Activated effector memory CD4-positive, alpha-beta T cell treated with anti-CD3 and anti-CD28 coated beads, Interleukin-2, amount 50 U/mL, for 16 hours (primary cell): ENCODE data around the gene ISG20L2.

ENCODE experiments used
- DNase-seq: peaks from one replicate; pipeline ENCODE4 v3.0.0-alpha.2; 2020

Gene ISG20L2

GRCh38 chr1:156740237-156740740 lies 11.7 kb upstream of the ISG20L2 start:
- no peak for DNase-seq

DNA sequence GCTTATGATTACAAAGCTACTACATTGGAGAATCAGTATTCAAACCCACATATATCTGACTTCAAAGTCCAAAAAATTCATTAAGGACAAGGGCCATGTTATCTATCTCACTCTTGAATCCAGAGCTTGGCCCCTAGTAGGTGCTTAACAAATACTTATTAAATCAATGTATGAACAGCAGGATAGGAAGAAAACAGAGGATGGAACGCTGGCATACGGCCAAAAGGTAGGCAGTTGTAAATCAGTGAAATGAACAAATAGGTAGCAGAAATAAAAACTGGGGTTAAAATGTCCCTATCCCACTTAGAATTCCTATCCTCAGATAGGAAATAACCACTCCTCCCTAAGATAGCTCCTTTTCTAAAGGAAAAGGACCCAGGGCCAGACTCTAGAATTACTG lies 10.3 kb upstream of the ISG20L2 start:
- DNase-seq, result no peak

DNA sequence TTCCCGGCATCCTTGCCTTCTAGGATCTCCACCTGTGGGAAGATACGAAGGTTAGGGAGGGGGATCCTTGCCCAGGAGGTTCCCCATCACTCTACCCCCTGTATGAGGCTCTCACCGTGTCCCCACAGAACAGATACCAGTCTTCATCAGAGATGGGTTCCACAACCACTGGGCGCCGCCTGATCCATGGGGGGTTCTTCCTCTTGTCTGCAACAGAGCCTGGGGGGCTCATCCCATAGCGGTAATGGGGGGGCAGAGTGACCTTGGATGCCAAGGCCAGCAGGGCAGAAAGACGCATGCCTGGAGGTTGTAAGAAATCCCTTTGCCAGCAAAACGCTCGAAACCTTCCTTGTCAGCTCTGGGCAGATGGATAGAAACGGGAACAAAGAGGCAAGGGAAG lies 9.8 kb upstream of the ISG20L2 start:
- DNase-seq, result no peak

GRCh38 chr1:156733989-156734584 lies 5.5 kb upstream of the ISG20L2 start:
- DNase-seq, result no peak

DNA sequence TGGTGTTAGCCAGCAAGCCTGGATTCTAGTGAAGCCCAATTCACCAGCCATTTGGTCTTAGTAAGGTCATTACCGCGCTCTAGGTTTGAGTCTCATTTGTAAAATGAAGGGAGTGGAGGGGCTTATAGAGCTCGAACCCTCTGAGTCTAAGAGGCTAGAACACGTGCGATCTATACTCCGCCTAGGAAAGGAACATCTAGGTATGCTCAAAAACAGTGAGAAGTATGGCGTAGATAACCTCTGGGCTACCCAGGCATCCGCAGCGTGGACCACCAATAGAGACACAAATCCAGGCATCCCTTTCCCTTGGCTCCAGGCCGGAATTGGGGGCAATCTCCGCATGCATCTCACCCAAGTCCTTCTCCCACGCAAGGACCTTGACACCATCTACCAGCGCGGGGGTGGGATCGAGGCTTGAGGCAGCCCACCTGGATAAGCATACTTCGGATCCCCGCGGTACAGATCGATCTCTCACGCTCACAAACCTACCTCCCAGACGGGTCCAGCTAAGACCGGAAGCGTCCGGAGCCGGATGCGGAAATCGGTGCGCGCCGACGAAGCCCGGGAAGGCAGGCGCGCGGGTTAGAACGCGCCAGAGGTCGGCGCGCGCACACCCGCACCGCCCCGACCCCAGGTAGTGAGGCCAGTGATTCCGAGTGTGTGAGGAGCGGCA lies 504 bp downstream of the ISG20L2 start, which contains the start of gene METTL25B:
METTL25B (plus strand) TSS at position 544 of the 673 bp plus-strand sequence. CDS start 636 bp downstream, outside the sequence.
- DNase-seq, result peak; percentile 91

DNA sequence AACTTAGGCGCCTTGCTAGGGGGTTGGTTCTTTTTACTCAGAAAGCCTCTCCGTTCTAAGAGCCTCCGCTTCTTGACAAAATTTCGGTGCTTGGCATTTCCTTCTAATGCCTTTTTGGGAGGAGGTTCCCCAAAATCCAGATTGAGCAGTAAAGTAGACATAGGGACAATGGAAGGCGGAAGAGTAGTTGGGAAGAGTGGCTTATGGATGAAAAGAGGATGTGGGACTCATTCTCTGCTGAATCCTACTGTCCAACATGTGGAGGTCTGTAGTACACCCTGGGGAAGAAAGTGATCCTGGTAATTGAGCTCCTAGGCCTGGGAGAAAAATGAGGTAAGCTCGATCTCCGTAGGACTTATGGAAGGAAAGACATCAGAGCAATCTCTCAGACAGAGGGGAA lies 1.1 kb downstream of the ISG20L2 start:
- DNase-seq, result no peak

DNA sequence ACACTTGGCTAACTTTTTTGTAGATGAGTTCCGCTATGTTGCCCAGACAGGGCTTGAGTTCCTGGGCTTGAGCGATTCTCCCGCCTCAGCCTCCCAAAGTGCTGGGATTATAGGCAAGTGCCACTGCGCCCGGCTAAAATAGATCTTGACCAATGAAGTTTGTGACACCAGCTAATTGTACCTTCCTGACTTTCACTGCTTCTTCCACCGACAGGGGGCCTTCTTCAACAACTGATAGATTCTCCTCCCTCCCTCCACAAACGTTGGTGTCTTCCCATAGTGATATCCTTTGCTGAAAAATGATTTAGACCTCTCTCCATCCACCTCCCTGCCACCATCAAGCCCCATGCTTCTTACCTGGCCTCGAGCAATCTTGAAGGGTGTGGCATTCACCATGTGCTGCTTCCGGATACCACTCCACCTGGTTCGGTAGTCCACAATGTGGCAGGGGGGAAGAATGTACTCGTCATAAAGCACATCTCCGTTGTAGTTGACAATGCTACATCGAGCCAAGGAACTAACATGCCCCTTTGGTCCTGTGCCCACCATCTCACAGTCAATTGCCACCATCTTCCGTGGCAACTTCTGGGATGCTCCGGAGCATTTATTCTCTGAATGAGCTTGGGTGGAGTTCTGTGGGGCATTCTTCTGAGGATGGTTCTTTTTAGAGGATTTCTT lies 1.9 kb downstream of the ISG20L2 start:
- peak; percentile 79 for DNase-seq

DNA sequence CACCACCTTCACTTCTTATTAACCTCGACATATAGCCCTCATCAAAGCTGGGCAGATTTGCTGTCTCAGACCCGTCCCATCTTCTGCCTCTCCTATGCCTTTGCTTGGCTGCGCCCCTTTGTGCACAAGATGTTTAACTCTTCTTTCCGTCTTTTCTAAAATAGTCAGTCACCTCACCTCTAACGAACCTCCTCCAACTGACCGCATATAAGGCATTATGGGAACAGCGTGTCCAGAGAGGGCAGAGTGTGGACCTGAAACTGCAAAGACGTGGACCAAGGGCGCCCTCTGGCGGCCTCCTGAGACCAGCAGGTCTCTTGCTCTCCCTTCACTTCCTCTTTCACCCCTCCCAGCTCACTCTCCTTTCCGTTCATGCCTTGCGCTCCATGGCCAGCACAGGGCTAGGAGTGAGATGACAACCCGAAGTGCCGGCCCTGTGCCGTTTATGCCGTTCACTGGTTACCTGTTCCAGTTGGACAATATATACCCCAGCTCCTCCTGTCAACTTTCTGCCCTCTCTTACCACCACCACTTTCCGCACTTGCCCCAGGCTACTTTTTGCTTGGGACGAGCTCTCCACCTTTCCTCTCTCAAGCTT lies 2.8 kb downstream of the ISG20L2 start:
- peak; percentile 92 for DNase-seq

GRCh38 chr1:156721535-156721934 lies 7.0 kb downstream of the ISG20L2 start:
- no peak for DNase-seq

DNA sequence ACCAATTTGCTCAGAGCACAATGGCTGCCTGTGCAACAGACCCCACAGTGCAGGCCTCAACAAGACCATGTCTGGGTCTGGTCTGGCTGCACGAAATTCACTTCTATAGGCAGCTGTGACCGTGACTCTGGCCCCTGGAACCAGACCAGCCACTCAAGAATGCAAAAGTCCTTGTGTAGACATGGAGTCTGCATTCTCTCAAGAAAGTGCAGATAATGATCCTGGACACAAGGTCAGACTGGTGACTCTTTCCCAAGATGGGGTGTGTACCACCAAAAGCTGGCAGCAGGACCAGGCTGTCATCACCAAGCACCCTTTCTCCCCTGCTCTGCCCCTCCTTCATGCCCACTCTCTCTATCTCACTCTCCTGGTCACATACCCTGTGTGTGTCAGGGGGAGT lies 7.4 kb downstream of the ISG20L2 start:
- no peak for DNase-seq

DNA sequence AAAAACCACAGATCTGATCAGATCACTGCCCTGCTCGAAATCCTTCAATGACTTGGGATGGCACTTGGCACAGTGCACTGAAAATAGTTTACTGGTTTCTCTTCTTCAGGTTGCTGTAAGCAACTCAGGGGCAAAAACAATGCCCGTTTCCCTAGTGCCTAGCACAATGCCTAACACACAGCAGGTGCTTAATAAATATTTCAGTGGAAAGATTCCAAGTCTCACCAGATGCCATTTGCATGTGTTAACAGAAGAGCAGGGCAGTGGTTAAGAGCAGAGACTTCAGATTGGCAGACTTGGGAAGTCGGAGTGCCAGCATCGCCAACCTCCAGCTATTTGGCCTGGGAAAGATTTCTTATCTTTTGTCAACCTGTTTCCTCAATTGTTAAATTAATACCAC lies 11.2 kb downstream of the ISG20L2 start:
- no peak for DNase-seq

- no peak for DNase-seq
Measured at GRCh38 chr1:156714830-156715229, 13.7 kb downstream of the ISG20L2 start.

DNA sequence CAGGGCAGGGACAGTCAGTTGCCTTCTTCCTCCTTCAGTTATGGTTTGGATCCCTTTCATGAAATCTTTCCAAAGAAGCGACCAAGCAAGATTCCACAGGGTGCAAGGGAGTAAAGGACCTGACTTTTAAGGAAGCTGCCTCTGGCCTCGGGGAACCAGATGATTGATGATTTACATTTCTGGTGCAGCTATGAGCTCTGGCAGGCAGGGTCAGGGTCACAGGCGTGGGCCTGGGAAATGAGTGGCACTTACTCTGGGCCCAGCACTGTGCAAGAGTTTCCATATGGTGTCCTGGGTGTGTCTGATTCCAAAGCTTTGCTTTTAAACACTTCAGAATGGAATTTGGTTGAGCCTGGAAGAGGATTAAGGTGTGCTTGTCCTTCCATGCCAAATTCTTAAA lies 15.9 kb downstream of the ISG20L2 start:
- DNase-seq, result no peak

DNA sequence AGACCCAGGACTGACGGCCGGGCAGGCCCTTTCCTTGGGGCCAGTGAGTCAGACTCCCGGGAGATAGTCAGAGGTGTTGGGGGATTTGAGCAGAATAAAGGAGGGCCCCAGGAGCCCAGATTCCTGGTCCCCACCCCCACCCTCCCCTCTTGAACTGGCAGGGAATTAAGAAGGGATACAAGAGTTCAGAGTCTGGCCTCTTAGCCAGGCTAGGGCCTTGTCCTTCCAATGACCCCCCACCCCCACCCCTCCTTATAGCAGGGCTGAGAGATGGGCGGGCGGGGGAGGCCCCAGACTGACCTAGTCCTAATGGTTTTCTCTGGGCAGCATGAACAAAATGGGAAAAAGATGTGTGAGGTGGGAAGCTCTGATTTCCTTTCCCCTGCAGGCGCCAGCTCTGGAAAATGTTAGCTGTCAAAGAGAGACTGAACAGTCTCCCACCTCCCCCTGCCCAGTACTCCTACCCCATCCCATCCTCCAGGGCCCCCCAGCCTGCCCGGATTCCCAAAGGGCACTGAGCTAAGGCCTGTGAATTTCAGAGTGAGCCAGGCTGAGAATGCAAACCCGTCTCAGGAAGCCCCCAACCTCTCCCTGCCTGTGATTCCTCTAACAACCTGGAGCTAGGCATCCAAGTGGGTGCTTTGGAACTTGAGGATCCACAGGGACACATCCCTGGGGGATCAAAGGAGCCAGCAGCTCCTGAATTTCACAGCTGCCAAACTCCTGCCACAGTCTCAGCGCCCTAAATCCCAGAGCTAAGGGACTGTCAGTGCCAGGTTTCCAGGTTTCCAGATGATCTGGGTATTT lies 17.4 kb downstream of the ISG20L2 start:
- DNase-seq, result no peak

GRCh38 chr1:156709757-156710489 lies 18.6 kb downstream of the ISG20L2 start:
- DNase-seq, result no peak

- DNase-seq, result no peak
Measured at GRCh38 chr1:156709031-156709430, 19.5 kb downstream of the ISG20L2 start.

DNA sequence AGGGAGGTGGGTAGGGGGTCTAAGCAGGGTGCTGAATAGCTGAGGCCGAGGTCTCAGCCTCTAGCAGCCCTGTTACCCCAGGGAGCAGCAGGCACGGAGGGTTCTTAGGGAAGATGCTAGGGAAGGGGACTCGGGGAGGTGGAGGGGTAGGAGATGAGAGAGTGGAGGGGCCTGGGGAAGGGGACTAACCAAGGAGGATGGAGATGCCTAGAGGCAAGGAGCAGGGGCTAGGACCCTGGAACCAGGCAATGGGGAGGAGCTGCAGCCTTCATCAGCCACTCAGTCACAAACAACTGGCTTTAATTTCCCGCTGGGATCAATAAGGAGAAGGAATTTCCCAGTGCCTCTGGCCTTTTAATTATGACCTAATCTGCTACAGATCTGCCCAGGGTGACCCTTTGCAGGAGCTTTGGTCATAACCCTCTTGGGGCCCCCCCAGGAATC lies 20.3 kb downstream of the ISG20L2 start:
- DNase-seq, result no peak

DNA sequence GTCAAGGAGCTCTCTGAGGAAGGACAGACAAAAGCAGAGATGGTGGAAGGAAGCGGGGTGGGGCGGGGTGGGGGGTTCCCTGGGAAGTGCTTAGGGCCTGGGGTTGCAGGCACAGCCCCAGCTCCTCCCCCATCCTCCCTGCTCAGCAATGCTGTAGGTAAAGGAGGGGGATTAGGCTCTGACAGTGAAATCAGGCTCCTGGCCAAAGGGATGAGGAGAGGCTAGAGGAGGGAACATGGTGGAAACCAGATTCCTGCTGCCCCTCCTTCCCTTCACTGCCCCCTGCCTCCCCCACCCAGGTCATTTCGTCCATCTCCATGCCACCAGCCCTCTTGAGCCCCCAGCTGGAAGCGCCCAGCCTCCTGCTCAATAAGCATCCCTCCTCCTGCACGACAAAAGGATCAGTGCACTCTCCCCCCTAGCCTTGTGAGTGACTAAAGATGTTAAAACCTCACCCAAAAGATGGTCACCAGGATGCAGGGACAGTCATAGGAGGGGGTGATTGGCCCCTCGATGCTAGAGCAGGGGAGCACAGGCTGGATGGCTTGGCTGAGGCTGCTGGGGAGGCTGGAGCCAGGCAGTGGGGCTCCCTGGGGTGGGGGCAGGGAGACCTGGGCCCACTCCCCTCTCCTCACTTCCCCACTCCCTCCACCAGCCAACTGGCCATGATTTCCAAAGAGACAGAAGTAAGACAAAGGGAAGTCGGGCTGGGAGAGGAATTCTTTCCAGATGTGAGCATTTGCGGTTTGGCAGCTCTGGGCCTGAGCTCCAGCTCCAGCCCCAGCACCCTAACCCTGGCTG lies 20.9 kb downstream of the ISG20L2 start:
- no peak for DNase-seq

DNA sequence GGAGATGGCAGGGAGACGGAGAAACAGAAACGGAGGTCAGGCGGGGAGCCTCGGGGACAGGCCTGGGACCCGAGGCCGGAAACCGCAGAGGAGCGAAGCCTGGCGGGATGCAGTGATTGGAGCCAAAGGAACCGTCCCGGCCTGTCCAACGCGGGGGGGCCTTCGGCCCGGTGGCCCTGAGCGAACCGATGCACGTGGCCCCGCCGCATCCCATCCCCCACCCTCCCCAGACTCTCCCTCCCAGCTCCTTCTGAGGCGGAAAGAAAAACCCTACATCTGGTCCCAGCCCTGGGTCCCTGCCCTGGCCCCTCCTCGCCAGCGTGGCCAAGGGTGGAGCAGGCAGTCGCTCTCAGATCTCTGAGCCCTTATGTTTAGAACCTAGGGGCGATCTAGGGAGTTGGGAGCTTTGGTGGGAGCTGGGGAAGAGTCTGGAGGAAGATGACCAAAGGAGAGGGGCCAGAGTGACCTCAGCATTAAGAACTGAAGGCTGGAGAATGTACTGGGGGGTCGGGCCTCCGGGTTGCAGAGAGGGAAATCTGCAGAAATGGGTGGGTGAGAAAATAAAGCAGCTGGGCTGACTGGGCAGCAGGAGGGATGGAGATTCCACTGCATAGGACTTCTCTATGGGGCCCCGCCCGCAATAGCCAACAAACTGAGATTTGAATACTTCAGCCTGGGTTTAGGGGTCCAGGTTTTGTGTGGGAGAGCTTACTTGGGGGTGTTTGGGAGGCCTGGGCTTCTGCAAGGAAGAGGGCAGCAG lies 21.7 kb downstream of the ISG20L2 start:
- DNase-seq, result no peak
